Measurements from ENCODE around the gene RAVER2. TPM values are rescaled to one million over a fixed set of nuclear protein-coding genes. Genes with fewer than 3 reads are reported as not detected.

RAVER2 gene
- total RNA-seq, 1 experiment from 2014 or later, result 13.3 TPM

GRCh38 chr1:64881281-64881680 lies 136.4 kb downstream of the RAVER2 start:
- no peak for DNase-seq
- no peak overlapping the region for H3K4me2 ChIP-seq (ENCODE audit: insufficient read depth, insufficient read length, low read length)
- Mint-ChIP-seq H3K4me1 (peaks cover 24 to 29% of the 10 kb centered on the region in 2 experiments), H3K27me3 (ENCODE audit: low read depth) (no peaks in the 10 kb centered on the region), H3K27ac (0 out of 7 replicates have a peak overlapping the region, but pooled peaks of 1 of the 3 experiments have one; percentile 29), H3K36me3 (ENCODE audit: insufficient read depth in 1 of 3, low read depth in 3 of 3) (no peaks in the 10 kb centered on the region), H3K9me3 (no peaks in the 10 kb centered on the region), H3K4me3 (no peak overlapping the region)
- H3K23me2 ChIP-seq (ENCODE audit: insufficient read length, low read depth, low read length, poor library complexity, severe bottlenecking), result no peaks in the 10 kb centered on the region
- H3T11ph ChIP-seq (ENCODE audit: low read length), result no peak overlapping the region
- no peak overlapping the region for H2BK15ac ChIP-seq (ENCODE audit: low read depth, low read length)
- no peak overlapping the region for H2AFZ ChIP-seq (ENCODE audit: low read length)
- WGBS (ENCODE audit: extremely low coverage, insufficient read length, low lambda C conversion rate), result no CpG with 5 or more reads among the region's 1 CpG
- no peaks in the 10 kb centered on the region for H3K79me1 ChIP-seq (ENCODE audit: insufficient read depth, low read depth, low read length, poor library complexity, severe bottlenecking)
- H2AK5ac ChIP-seq (ENCODE audit: insufficient read length, low read length), result no peak overlapping the region
- H2BK20ac ChIP-seq (ENCODE audit: low read depth, low read length, poor library complexity, severe bottlenecking), result no peak overlapping the region
- no peaks in the 10 kb centered on the region for H4K20me1 ChIP-seq (ENCODE audit: control insufficient read depth, insufficient read depth, insufficient read length)
- H3K27ac ChIP-seq (ENCODE audit: insufficient read length, low read depth, low read length), result no peak overlapping the region
- no peak overlapping the region for H3K14ac ChIP-seq (ENCODE audit: insufficient read depth, low read length)
- H4K5ac ChIP-seq (ENCODE audit: insufficient read length, low read depth, low read length), result no peak overlapping the region
- H2BK12ac ChIP-seq (ENCODE audit: insufficient read length, low read depth, low read length), result no peak overlapping the region
- H2BK120ac ChIP-seq (ENCODE audit: low read depth, low read length, poor library complexity, severe bottlenecking), result no peak overlapping the region
- no peak for TF ChIP-seq CTCF (conservative IDR thresholded peaks at IDR 0.05)
- no peak overlapping the region for H3K18ac ChIP-seq (ENCODE audit: insufficient read length, low read depth, low read length)
- no peaks in the 10 kb centered on the region for H3K9me3 ChIP-seq (ENCODE audit: control insufficient read depth, low read depth, low read length)
- no peaks in the 10 kb centered on the region for H3K4me1 ChIP-seq (ENCODE audit: insufficient read depth, low read length)
- no peak overlapping the region for H4K91ac ChIP-seq (ENCODE audit: insufficient read length, low read depth, low read length)
- no peak overlapping the region for H3K56ac ChIP-seq (ENCODE audit: insufficient read length, low read depth, low read length)
- H3K27me3 ChIP-seq (ENCODE audit: insufficient read depth, low read length), result no peaks in the 10 kb centered on the region
- H2BK5ac ChIP-seq (ENCODE audit: insufficient read length, low read length), result no peak overlapping the region
- no peak overlapping the region for H3K23ac ChIP-seq (ENCODE audit: insufficient read length, low read depth, low read length)
- no peak overlapping the region for H3K4ac ChIP-seq (ENCODE audit: low read depth, low read length)
- H4K8ac ChIP-seq (replicated peaks; ENCODE audit: insufficient read length, low read depth, low read length), result no peak overlapping the region
- no peaks in the 10 kb centered on the region for H3K79me2 ChIP-seq (ENCODE audit: insufficient read depth, low read length)
- H3K9ac ChIP-seq (ENCODE audit: extremely low read depth, insufficient read length, low read length), result no peak overlapping the region

Other genes with a start within 250 kb of the RAVER2 start
- 11.0 and 12.8 TPM in 2 replicates for gene JAK1, start 221.5 kb downstream of the RAVER2 start, total RNA-seq (2021)

Data from H9 (cell line).